Measurements from ENCODE around the gene PPIL1. TPM values are rescaled to one million over a fixed set of nuclear protein-coding genes. Genes with fewer than 3 reads are reported as not detected.

PPIL1 gene
- polyA plus RNA-seq, 1 donor from 2014 or later: 104 TPM

GRCh38 chr6:36915599-36915998, 41.0 kb upstream of the PPIL1 start:
- H3K79me2 ChIP-seq (replicated peaks; ENCODE audit: insufficient read depth, low read length): no peaks in the 10 kb centered on the region
- no peaks in the 10 kb centered on the region for H3K9me3 ChIP-seq (ENCODE audit: low read length)
- TF ChIP-seq MXI1 (conservative IDR thresholded peaks at IDR 0.05; ENCODE audit: poor library complexity, severe bottlenecking) (no peak), SMC3 (conservative IDR thresholded peaks at IDR 0.05; ENCODE audit: poor library complexity) (no peak), POLR2AphosphoS5 (IDR thresholded peaks at IDR 0.05) (no peak), REST (IDR thresholded peaks at IDR 0.05; ENCODE audit: borderline replicate concordance) (no peak), CTCF (IDR thresholded peaks at IDR 0.05; ENCODE audit: poor library complexity, severe bottlenecking) (no peak), RAD21 (conservative IDR thresholded peaks at IDR 0.05) (no peak), TAF1 (IDR thresholded peaks at IDR 0.05; ENCODE audit: low read depth) (no peak), EP300 (conservative IDR thresholded peaks at IDR 0.05; ENCODE audit: poor library complexity, severe bottlenecking) (no peak), EZH2 (IDR thresholded peaks at IDR 0.05; ENCODE audit: borderline replicate concordance, insufficient read depth, low read length, poor library complexity, severe bottlenecking) (no peak)
- H3K9me2 ChIP-seq (ENCODE audit: insufficient read depth, low read length): no peaks in the 10 kb centered on the region
- no peaks in the 10 kb centered on the region for H3F3A ChIP-seq (ENCODE audit: insufficient read depth, low read length, poor library complexity, severe bottlenecking)
- no peak overlapping the region for H3K27ac ChIP-seq (ENCODE audit: low read length)
- no peak overlapping the region for H3K4me3 ChIP-seq (ENCODE audit: low read length)
- no peaks in the 10 kb centered on the region for H4K20me1 ChIP-seq (ENCODE audit: insufficient read depth)
- H3K36me3 ChIP-seq (ENCODE audit: insufficient read depth, low read length): peaks cover 7% of the 10 kb centered on the region
- no peaks in the 10 kb centered on the region for H3K27me3 ChIP-seq (ENCODE audit: insufficient read depth, low read depth, low read length)
- no peak overlapping the region for H3K9ac ChIP-seq (ENCODE audit: low read length)
- no peak overlapping the region for H3K4me2 ChIP-seq (ENCODE audit: low read length)
- H2AFZ ChIP-seq (ENCODE audit: low read depth, low read length): no peak overlapping the region

GRCh38 chr6:36914227-36914794, 39.7 kb upstream of the PPIL1 start:
- no peak overlapping the region for H3K27ac ChIP-seq (ENCODE audit: low read length)
- H3K9me3 ChIP-seq (ENCODE audit: low read length): no peaks in the 10 kb centered on the region
- no peaks in the 10 kb centered on the region for H3K27me3 ChIP-seq (ENCODE audit: insufficient read depth, low read depth, low read length)
- H3K9me2 ChIP-seq (ENCODE audit: insufficient read depth, low read length): no peaks in the 10 kb centered on the region
- no peaks in the 10 kb centered on the region for H3F3A ChIP-seq (ENCODE audit: insufficient read depth, low read length, poor library complexity, severe bottlenecking)
- H3K4me2 ChIP-seq (ENCODE audit: low read length): no peak overlapping the region
- H4K20me1 ChIP-seq (ENCODE audit: insufficient read depth): no peaks in the 10 kb centered on the region
- H2AFZ ChIP-seq (ENCODE audit: low read depth, low read length): no peak overlapping the region
- no peak overlapping the region for H3K4me3 ChIP-seq (ENCODE audit: low read length)
- no peaks in the 10 kb centered on the region for H3K36me3 ChIP-seq (ENCODE audit: insufficient read depth, low read length)
- no peaks in the 10 kb centered on the region for H3K79me2 ChIP-seq (replicated peaks; ENCODE audit: insufficient read depth, low read length)
- H3K9ac ChIP-seq (ENCODE audit: low read length): no peak overlapping the region
- TF ChIP-seq POLR2AphosphoS5 (IDR thresholded peaks at IDR 0.05) (no peak), TAF1 (IDR thresholded peaks at IDR 0.05; ENCODE audit: low read depth) (no peak), EZH2 (IDR thresholded peaks at IDR 0.05; ENCODE audit: borderline replicate concordance, insufficient read depth, low read length, poor library complexity, severe bottlenecking) (no peak), SMC3 (conservative IDR thresholded peaks at IDR 0.05; ENCODE audit: poor library complexity) (no peak), EP300 (conservative IDR thresholded peaks at IDR 0.05; ENCODE audit: poor library complexity, severe bottlenecking) (no peak), MXI1 (conservative IDR thresholded peaks at IDR 0.05; ENCODE audit: poor library complexity, severe bottlenecking) (no peak), RAD21 (conservative IDR thresholded peaks at IDR 0.05) (no peak), CTCF (IDR thresholded peaks at IDR 0.05; ENCODE audit: poor library complexity, severe bottlenecking) (no peak), REST (IDR thresholded peaks at IDR 0.05; ENCODE audit: borderline replicate concordance) (no peak)

Data from neural cell (in vitro differentiated cells).